Measurements from ENCODE around the gene TOMM34.

Gene TOMM34

DNA sequence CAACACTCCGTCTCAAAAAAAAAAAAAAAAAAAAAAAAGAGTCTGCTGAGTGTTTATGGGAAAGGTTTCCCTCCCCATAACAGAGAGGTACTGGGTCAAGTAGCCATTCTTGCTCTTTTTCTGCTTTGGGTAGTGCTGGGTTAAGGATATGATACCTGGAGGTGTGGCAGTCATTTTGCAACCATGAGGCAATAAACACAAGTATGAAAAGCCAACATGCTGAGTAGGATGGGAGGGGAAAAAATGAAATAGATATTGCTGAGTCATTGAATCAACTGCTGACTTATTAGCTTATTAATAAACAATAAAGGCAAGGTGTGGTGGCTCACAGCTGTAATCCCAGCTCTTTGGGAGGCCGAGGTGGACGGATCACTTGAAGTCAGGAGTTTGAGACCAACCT lies 2.3 kb upstream of the TOMM34 start:
- DNase-seq, result no peak

DNA sequence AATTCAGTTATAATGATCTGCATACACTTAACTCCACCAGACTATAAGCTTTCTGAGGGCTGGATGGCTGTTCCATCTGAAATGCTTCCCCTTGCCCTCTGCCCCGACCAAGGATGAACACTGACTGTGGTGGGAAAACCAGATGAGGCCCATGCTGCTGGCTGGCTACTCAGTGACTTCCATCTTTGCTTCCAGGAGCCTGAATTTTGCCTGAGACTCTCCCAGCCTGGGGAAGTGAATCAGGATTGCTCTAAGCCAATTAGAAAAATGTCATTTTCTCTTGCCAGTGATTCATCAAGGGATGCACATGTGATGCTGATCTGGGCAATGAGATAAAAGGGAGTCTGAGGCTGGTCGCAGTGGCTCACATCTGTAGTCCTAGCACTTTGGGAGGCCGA lies 1.7 kb upstream of the TOMM34 start:
- no peak for DNase-seq

DNA sequence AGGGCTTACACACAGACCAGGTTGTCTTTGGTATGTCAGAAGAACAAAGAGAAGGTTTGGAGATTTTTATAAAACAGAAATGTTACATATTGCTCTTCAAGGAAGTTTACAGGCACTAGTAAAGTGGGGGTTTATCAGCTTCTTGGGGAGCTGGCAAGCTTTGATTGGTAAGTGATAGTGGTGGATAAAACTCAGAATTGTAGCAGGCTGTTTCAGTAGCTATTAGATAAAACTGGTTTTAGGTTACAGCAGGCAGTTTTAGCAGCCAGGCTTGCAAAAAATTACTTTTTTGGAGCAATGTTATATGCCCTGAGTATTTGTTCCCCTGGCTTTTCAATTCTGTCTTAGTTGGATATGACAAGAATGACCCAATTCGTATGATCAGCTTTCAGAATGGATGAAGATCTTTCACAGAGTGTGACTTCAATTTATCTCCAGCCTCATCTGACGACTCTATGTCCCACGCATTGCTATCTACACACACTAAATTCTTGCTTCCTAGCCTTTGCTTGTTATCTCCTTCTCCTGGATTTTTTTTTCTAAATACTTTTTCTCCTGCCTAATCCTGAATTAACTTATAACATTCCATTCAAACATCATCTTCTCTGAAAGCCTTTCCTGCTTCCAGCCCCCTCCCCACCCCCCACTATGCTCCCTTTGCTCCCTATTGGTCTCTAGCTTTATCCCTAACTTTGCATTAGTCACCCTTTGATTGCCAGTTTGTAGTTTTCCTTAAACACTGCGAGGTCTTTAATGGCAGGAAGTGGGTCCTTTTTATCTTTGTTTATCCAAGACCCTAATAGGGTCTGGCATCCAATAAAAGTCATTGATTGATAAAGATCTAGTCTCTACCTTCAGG lies 1.0 kb upstream of the TOMM34 start:
- no peak for DNase-seq

DNA sequence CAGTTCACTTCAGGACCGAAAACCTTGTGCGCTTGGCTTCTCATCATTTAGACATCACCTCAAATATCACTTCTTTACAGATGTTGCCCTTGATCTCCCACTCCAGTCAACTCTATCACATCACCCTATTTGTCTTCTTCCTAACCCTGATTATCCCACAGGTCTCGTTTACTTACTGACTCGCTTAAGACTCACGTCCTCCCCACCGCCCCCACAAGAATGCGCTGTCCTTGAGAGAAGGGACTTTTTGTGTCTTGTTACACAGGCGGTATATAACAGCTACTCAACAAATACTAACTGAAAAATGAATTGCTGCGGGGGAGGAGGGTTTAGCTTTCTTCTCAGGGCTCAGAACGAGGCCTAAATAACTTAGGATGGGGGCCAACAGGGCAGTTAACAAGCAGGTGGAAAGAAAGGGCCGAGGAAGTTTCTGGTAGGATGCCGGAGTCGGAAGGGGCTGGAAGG lies 527 bp downstream of the TOMM34 start:
- peak; percentile 66 to 78 (median 70) for DNase-seq

DNA sequence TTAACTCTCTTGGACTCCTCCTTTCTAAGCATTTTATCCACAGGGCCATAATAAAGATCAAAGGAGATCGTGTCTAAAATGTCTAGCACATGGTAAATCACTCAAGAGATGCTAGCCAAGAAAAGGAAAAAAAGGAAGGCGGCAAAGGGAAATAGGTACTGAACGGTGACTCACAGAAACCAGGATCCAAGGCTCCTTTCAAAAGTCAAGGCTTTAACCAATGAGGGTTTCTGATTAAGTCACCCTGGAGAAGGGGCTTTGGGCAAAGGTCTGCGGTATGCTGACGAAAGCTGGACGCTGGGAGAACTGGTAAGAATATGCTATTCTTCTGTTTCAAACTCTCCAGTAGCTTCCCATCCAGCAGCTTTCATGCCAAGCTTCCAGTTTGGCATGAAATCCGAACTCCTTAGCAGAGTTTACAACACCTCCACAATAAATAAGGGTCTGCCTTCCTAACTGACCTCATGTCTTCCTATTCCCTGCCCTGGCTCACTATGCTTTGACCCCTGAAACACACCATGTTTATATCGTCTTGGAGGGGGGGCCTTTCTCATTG lies 1.0 kb downstream of the TOMM34 start:
- peak in 3 of 4 experiments; percentile 19 to 47 (median 33) for DNase-seq

DNA sequence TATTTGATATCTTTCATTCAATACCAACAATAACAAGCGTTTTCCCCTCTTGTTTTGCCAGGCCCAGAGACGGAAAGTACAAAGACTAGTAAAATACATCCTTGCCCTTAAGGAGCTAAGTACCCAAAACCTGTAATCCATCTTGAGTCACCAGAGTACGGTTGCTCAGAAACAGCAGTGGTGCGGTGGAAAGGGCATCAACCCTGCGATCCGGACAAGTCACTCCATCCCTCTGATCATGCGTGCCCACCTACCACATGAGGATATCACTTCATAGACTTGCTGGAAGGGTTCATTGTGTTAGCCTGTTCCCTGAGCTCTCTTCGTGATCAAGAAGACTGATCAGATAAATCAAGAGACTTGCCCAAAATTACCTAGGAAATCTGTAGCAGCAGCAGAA lies 1.9 kb downstream of the TOMM34 start:
- DNase-seq, result no peak

DNA sequence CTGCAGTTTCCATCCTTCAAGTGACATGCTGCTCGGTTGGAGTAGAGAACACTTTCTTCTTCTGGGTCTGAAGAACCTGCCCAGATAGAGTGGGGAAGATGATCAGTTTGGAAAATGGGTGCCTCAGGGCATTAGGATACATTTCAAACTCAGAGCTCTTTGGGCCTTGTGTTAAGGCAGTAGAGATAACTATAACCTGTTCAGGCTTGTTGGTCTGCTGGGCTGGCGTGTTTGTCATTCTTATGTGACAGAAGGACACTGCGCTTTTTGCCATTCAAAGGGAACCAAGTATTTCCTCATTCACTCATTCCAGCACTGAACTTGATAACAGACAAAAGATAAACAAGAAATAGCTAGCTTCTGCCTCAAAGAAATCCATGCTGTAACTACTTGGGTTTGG lies 3.8 kb downstream of the TOMM34 start:
- DNase-seq, result no peak

DNA sequence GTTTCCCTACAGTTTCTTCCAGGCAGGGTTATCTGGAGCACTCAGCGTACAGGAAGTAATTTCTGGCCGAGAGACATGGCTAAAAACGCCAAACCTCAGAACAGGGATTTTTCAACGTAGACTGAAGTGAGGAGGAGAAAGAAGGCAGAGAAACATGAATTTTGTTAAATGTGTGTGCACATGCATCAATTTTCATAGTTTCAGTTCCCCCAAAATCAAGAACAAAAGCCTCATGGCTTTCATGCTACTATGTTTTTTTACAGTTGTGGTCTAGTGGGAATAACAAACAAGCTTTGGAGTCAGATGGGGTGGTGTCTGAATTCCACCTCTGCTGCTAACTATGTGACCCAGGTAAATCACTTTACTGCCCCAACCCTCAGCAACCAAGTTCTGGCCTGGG lies 4.9 kb downstream of the TOMM34 start:
- DNase-seq, result no peak

DNA sequence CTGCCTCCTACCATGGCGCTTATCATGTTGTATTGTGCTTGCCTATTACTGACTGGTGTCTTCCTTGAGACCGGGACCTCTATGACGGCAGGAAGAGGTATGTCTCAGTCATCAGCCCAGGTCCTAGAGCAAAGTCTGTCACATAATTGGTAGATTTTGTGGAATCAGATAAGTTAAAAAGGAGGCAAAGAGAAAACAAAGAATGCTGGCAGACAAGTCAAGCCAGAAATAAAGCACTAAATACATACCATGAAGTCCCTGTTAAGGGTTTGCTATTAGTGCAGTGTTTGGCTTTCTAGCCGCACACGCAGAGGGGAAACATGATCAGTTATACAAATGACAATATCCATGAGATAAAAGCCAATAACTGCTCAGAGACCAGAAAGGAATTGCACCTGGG lies 6.0 kb downstream of the TOMM34 start:
- no peak for DNase-seq

DNA sequence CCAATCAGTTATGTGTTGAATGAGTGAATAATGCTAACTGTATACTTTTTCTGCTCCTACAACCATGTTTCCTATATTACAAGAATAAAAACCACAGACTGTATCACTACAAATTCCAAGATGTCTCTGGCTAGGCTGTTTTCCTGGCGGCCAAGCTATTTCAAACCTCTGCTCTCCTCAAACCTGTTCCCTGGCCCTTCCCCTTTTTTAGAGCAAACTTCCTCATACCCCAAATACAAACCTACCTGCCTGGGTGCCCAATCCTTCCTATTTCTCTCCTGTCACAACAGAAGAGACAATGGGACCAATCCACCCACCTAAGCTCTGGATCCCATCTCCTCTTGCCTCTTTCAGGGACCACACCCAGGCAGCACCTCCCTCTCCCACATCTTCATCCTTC lies 7.5 kb downstream of the TOMM34 start:
- no peak for DNase-seq

DNA sequence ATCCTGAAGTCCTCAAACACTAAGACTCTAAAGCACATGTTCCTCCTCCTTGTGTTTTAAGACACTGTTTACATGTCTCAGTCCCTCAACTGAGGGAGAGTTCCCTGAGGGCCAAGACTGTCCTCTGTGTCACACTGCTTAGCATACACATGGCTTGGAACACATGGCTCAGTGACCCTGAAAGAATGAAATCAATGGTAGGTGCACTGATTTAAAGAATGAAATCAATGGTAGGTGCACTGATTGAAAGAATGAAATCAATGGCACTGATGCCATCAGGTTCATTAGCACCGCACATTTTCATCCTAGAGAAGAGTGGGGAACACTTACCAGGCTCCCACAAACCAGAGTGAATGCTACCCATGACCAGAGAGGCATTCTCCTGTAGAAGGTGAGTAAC lies 9.8 kb downstream of the TOMM34 start:
- DNase-seq, result no peak

DNA sequence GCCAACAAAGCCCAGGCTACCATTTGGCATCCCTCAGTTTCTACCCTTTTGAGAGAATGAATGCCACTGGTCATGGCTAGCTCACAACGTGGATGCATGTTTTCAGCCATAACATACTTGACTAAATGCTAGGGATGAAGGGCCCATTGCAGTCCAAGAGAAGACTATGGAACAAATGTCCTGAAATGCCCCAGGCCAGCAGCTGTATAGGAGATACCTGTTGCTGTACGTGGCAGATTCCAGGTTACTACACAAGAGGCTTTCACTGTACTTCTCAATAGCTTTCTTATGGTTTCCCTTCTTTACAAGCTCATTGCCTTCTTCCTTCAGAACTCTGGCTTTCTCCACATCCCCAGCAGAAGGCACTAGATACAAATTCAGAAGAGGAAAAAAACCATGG lies 11.7 kb downstream of the TOMM34 start:
- DNase-seq, result no peak

DNA sequence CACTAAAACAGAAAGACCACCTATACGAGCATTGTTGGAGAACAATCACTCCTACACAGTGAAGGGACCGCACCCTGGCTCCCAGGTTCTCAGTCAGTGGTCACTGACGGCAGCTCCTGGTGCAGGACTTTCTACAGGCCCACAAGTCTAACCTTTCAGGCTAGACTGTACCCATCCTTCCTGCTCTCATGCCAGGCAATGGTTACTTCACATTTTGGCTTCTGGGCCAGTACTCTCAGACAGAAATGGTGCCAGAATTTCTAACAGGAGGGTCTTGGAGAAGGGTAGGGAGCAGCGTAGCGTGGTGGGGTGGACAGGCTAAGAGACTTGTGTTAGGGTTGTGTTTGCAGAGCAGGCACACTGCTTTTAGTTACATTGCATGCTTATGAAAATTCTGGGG lies 12.1 kb downstream of the TOMM34 start:
- no peak for DNase-seq

DNA sequence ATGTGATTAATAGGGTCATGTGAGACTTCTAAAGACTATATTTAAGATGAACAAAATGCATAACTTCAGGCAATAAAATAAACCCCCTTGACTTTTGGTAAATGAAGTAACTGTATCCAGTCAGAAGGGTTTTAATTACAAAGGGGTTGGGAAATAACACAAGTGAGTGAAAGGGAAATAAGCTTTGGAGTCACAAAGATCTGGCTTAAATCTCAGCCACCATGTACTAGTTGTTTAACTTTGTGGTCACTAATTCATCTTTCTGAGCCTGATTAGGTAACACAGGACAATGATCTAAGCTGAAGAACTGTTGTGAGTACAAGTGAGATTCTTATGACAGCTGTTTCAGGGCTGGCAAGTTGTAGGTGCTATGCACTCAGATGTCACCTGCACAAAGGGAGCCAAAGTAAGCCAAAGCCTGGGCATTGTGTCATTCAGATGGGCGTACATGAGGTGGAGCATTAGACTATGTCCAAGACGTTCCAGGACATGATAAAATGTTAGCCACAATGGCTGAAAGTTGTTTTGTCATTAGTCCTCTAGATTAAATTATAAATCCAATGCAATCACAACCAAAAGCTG lies 13.8 kb downstream of the TOMM34 start:
- DNase-seq, result no peak

DNA sequence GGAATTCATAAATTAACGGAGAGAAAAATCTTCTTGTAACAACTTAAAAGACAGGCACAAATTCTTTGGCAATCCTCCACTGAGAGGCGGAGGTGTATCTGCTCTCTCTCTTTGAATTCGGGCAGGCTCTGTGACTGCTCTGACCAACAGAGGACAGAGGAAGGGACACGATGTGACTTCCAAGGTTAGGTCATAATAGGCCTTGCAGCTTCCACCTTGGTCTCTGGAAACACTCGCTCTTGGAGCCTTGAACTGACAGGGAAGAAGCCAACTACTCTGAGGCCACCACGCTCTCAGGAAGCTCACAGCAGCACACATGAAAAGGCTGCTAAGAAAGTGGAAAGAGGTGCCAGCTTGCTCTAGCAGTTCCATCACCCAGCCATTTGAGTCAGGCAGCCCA lies 14.9 kb downstream of the TOMM34 start:
- DNase-seq, result no peak

DNA sequence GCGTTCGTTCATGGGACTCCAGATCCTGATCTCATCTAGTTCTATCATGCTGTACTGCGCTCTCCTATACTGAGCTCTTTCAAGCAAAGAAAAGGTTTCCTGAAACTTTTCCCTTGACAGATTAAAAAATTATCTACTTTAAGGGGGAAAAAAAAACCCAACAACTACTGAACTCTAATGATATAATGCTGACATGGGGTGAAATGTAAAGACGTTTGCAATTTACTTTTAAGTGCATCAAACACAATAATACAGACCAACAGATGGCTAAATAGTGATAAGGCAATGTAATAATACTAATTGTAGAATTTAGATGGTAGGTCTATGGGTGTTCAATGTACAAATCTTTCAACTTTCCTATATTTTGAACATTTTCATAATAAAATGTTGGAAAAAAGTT lies 16.4 kb downstream of the TOMM34 start:
- no peak for DNase-seq

DNA sequence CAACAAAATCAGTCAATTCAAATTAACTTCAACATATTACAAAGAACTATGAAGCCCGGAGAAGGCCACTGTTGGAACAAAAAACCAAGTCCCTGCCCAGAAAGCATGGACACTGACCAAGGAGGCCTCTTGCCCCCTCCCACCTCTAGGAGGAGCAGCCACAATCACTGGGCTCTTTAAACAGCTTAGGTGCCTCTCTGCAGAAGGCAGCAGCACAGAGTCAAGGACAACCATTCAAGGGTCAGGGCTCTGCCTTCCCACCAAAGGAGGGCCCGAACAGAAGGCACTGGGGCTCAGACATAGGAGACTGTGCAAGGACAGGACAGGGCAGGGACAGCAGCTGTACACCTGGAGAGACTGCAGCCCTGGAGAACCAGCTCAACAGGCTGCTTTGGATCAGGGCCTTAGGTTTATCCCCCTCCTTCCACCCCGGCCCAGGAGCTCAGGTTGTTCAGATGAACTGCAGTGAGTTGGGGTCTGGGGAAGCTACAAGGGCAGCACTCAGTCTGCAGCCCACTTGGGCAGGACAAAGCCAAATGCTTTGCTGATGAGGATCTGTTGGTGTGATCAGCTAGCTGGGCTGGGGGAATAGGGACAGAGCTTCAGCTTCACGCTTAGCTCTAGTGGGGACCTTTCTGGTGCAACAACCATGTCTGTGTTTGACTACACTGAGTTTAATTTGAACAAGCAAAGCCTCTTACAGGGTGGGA lies 17.8 kb downstream of the TOMM34 start:
- no peak for DNase-seq

DNA sequence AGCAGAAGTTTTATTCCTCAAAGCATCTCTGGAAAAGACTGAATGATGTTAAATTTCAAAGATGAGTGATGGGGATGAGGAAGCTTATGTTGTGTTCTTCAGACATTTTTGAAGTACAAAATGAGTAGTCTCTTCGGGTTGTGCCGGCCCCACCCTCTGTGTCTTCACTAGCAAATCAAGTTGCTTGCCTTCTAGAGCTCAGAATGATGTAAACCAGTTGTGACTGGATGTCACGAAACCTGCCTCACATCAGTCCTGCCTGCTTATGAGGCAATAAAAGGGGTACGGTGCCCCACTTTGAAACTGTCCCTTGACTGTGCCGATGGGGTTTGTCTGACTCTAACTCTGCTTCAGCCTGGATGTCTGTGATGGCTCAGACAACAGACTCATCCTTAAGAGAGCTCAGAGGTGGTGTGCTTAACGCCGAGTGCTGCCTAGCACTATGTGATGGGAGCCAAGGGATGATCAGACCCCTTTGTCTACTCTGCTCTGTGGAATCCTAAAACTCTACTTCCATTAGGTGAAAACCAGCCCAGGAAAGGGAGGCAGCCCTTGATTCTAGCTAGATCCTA lies 19.0 kb downstream of the TOMM34 start:
- DNase-seq, result no peak

DNA sequence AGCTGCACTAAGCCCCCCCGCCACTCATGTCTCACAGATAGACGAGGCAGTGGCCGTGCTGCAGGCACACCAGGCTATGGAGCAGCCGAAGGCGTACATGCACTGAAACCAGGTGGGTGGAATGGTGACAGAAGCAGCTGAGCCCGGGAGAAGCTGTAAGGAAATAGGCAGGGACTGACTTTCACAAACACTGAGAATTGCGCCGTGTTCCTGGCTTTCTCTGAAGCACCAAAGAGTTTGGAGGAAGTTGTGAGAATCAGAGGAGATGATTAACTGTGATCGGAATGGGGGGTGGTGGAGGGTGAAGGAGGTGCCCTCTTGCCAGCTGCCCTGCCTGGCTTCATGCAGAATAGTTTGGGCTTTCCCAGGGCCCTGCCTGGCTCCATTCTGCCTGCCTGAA lies 21.6 kb downstream of the TOMM34 start:
- no peak for DNase-seq

DNA sequence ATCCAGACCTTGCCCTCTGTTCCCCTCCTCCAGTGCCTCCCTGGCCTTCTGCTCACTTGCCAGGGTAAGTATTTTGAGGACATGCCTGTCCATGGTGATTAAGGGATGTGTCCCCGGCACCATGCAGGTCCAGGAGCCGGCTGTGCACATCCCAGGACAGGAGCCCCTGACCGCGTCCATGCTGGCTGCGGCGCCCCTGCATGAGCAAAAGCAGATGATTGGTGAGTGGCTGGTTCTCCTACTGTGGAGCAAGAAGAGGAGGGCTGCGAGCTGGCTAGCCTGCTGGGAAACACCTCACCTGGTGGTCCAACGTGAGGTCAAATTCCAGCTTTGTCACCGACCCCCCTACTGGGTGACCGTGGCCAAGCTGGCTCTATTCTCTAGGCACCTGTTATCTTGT lies 23.7 kb downstream of the TOMM34 start:
- DNase-seq, result no peak

DNA sequence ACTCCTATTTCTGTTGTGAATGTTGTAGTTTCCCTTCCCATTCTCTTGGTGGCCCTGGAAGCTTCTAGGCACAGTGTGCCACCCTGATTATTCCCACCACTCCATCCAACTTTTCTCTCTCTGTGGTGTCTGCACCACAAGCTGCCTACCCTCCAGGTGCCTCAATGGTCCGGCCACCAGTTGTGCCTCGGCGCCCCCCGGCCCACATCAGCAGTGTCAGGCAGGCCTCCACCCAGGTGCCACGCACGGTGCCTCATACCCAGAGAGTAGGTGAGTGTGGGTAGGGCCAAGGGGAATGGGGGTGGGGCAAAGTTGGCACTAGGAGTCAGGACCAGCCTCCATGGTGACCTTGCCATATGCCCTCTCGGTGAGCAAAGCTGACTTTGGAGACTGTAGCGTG lies 27.3 kb downstream of the TOMM34 start:
- no peak for DNase-seq

DNA sequence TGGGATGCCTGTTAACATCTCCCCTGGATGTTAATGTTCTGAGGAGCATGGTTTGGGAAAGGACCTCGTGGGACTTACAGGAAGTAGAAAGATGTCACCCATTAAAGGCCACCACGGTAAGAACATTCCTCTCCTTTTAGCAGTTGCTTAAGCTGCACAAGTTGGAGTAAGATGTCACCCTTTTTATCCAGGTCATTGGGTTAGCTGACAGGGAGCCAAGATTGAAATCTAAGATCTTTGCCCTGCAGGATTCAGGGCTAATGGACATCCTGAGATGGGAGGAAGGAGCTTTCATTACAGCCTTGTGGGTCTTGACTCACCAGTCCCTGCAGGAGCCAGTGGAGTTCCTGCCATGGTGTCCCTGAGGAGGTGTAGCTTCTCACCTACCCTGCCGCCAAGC lies 28.3 kb downstream of the TOMM34 start:
- DNase-seq, result no peak

DNA sequence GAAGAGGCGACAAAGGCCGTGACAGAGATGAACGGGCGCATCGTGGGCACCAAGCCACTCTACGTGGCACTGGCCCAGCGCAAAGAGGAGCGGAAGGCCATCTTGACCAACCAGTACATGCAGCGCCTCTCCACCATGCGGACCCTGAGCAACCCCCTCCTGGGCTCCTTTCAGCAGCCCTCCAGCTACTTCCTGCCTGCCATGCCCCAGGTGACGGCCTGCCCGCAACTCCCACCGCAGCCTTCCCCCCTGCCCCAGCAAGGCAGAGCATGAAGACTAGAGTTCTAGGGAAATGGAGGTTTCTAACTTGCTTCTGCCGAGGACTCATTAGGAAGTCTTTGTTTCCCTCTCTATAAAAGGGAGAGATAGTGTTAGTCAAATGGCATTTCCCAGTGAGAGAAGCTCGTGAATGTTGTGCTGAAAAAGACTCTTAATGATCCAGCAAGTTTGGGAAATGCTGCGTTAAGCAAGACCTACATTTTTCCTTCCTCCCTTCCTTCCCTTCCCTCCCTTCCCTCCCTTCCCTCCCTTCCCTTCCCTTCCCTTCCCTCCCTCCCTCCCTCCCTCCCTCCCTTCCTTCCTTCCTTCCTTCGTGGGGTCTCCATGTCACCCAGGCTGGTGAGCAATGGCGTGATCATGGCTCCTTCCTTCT lies 29.6 kb downstream of the TOMM34 start:
- no peak for DNase-seq

All from suppressor macrophage (primary cell).